DND-41 (cell line): ENCODE results near the gene ANKMY1.

Experiments
- EZH2 ChIP-seq: IDR thresholded peaks from 3 replicates; pipeline ENCODE4 v1.6.1; 2012; ENCODE audit warnings: borderline replicate concordance, low read depth, mild to moderate bottlenecking, moderate library complexity, low read length, inconsistent platforms; ENCODE audit not compliant: severe bottlenecking
- TF ChIP-seq, protein P1 (sequence below): IDR thresholded peaks from 2 replicates; pipeline ENCODE4 v1.5.1; 2012; ENCODE audit warnings: borderline replicate concordance, low read length, moderate library complexity, mild to moderate bottlenecking; ENCODE audit not compliant: poor library complexity, severe bottlenecking; ENCODE audit errors: extremely low read depth

DNA sequence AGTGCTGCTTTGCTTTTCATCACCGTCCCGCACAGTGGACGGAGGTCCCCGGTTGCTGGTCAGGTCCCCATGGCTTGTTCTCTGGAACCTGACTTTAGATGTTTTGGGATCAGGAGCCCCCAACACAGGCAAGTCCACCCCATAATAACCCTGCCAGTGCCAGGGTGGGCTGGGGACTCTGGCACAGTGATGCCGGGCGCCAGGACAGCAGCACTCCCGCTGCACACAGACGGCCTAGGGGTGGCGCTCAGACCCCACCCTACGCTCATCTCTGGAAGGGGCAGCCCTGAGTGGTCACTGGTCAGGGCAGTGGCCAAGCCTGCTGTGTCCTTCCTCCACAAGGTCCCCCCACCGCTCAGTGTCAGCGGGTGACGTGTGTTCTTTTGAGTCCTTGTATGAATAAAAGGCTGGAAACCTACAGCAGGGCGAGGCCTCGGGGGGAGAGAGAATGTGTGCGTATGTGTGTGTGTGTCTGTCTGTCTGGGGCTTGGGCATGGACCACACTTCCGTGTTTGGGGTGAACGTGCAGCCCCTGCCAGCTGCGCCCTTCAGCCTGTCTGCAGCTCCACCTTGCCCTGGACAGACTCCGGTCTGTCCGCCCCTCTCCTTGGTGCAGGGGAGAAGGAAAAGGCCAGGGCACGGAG lies 90.0 kb downstream of the ANKMY1 start:
- TF ChIP-seq, protein P1, sequence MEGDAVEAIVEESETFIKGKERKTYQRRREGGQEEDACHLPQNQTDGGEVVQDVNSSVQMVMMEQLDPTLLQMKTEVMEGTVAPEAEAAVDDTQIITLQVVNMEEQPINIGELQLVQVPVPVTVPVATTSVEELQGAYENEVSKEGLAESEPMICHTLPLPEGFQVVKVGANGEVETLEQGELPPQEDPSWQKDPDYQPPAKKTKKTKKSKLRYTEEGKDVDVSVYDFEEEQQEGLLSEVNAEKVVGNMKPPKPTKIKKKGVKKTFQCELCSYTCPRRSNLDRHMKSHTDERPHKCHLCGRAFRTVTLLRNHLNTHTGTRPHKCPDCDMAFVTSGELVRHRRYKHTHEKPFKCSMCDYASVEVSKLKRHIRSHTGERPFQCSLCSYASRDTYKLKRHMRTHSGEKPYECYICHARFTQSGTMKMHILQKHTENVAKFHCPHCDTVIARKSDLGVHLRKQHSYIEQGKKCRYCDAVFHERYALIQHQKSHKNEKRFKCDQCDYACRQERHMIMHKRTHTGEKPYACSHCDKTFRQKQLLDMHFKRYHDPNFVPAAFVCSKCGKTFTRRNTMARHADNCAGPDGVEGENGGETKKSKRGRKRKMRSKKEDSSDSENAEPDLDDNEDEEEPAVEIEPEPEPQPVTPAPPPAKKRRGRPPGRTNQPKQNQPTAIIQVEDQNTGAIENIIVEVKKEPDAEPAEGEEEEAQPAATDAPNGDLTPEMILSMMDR: peak; percentile 12
- no peak for TF ChIP-seq EZH2
